GM23338 (cell line): ENCODE measurements around the gene MATN1. TPM values are rescaled to one million over a fixed set of nuclear protein-coding genes. Genes with fewer than 3 reads are reported as not detected.

Experiments used
- ATAC-seq: fragments of 200-7000 bp; cut with Tn5 transposase; 3 replicates; pipeline ENCODE4 v1.9.1; 2020
- DNase-seq: peaks from one replicate; pipeline ENCODE4 v3.0.0-alpha.2; 2015; ENCODE audit warnings: low spot score
- H2AFZ ChIP-seq: fragments of 200-600 bp; sonication (generic); 2 replicates; pipeline ENCODE4 v1.8.0; 2016; ENCODE audit warnings: antibody characterized with exemption, mild to moderate bottlenecking, moderate library complexity
- H3F3A ChIP-seq: fragments of 200-600 bp; sonication (generic); replicated peaks from 2 replicates; pipeline ENCODE4 v1.8.0; 2017; ENCODE audit warnings: antibody characterized with exemption, mixed run types, low read depth
- H3K27ac ChIP-seq: fragments of 200-600 bp; sonication (generic); 2 replicates; pipeline ENCODE4 v1.6.1; 2016; ENCODE audit warnings: low read depth
- H3K27me3 ChIP-seq: fragments of 200-600 bp; sonication (generic); 2 replicates; pipeline ENCODE4 v1.8.0; 2016; ENCODE audit warnings: mild to moderate bottlenecking, mixed run types, moderate library complexity; ENCODE audit not compliant: insufficient read depth
- H3K36me3 ChIP-seq: fragments of 200-600 bp; sonication (generic); 2 replicates; pipeline ENCODE4 v1.8.0; 2016; ENCODE audit warnings: mild to moderate bottlenecking; ENCODE audit not compliant: insufficient read depth
- H3K4me1 ChIP-seq: fragments of 200-600 bp; sonication (generic); 2 replicates; pipeline ENCODE4 v1.8.0; 2016; ENCODE audit warnings: mild to moderate bottlenecking, moderate library complexity; ENCODE audit not compliant: insufficient read depth
- H3K4me2 ChIP-seq: fragments of 200-600 bp; sonication (generic); 2 replicates; pipeline ENCODE4 v1.7.1; 2017; ENCODE audit warnings: mixed run types
- H3K4me3 ChIP-seq: fragments of 200-600 bp; sonication (generic); 2 replicates; pipeline ENCODE4 v1.6.1; 2016; ENCODE audit warnings: mixed run types
- H3K79me2 ChIP-seq: fragments of 200-600 bp; sonication (generic); replicated peaks from 2 replicates; pipeline ENCODE4 v1.8.0; 2017; ENCODE audit warnings: mild to moderate bottlenecking; ENCODE audit not compliant: insufficient read depth
- H3K9me2 ChIP-seq: fragments of 200-600 bp; sonication (generic); 2 replicates; pipeline ENCODE4 v1.8.0; 2017; ENCODE audit not compliant: insufficient read depth
- H4K20me1 ChIP-seq: fragments of 200-600 bp; sonication (generic); replicated peaks from 2 replicates; pipeline ENCODE4 v1.8.0; 2017; ENCODE audit warnings: mild to moderate bottlenecking; ENCODE audit not compliant: insufficient read depth
- H3K27ac Mint-ChIP-seq: 2 replicates; pipeline ENCODE4 v1.8.0; 2020; ENCODE audit warnings: inconsistent platforms, mild to moderate bottlenecking, moderate library complexity, mixed read lengths
- H3K27me3 Mint-ChIP-seq: 3 replicates; pipeline ENCODE4 v1.8.0; 2022; ENCODE audit warnings: low read depth, mild to moderate bottlenecking, moderate library complexity, mixed read lengths, inconsistent platforms; ENCODE audit not compliant: insufficient read depth, poor library complexity
- H3K36me3 Mint-ChIP-seq: 3 replicates; pipeline ENCODE4 v1.8.0; 2021; ENCODE audit warnings: low read depth, mild to moderate bottlenecking, inconsistent platforms, moderate library complexity, mixed read lengths
- H3K4me1 Mint-ChIP-seq: 3 replicates; pipeline ENCODE4 v1.8.0; 2020; ENCODE audit warnings: mild to moderate bottlenecking, inconsistent platforms, mixed read lengths
- H3K4me3 Mint-ChIP-seq: 3 replicates; pipeline ENCODE4 v1.8.0; 2021; ENCODE audit warnings: moderate library complexity, mild to moderate bottlenecking, inconsistent platforms, mixed read lengths
- H3K9me3 Mint-ChIP-seq: 3 replicates; pipeline ENCODE4 v1.8.0; 2020; ENCODE audit warnings: moderate library complexity, mild to moderate bottlenecking, inconsistent platforms, mixed read lengths
- CREB1 ChIP-seq: fragments of 250-450 bp; sonication (Bioruptor Pico); IDR thresholded peaks from 2 replicates; pipeline ENCODE4 v1.5.0; 2020; ENCODE audit warnings: low read depth, mild to moderate bottlenecking, moderate library complexity
- ETS1 ChIP-seq: IDR thresholded peaks from 2 replicates; pipeline ENCODE4 v1.6.1; 2016; ENCODE audit warnings: antibody characterized with exemption
- EZH2 ChIP-seq: fragments of 200-600 bp; sonication (generic); IDR thresholded peaks from one replicate; pipeline ENCODE4 v1.8.0; 2017; ENCODE audit warnings: antibody characterized with exemption, mild to moderate bottlenecking, low read depth; ENCODE audit not compliant: unreplicated experiment
- EZH2phosphoT487 ChIP-seq: fragments of 200-600 bp; sonication (generic); IDR thresholded peaks from one replicate; pipeline ENCODE4 v1.8.1; 2018; ENCODE audit warnings: antibody characterized with exemption; ENCODE audit not compliant: unreplicated experiment
- JUNB ChIP-seq: IDR thresholded peaks from one replicate; pipeline ENCODE4 v1.6.1; 2016; ENCODE audit warnings: antibody characterized with exemption; ENCODE audit not compliant: unreplicated experiment
- NANOG ChIP-seq: IDR thresholded peaks from 2 replicates; pipeline ENCODE4 v1.6.1; 2016; ENCODE audit warnings: antibody characterized with exemption, borderline replicate concordance
- POLR2AphosphoS5 ChIP-seq: IDR thresholded peaks from 2 replicates; pipeline ENCODE4 v1.6.1; 2016; ENCODE audit warnings: antibody characterized with exemption, low read depth
- STAT1 ChIP-seq: IDR thresholded peaks from one replicate; pipeline ENCODE4 v1.6.1; 2016; ENCODE audit warnings: antibody characterized with exemption; ENCODE audit not compliant: unreplicated experiment
- ZNF114 ChIP-seq: fragments of 250-450 bp; sonication (Bioruptor Pico); IDR thresholded peaks from 2 replicates; pipeline ENCODE4 v1.5.0; 2020; ENCODE audit warnings: mild to moderate bottlenecking, moderate library complexity
- ZNF331 ChIP-seq: fragments of 250-450 bp; sonication (Bioruptor Pico); IDR thresholded peaks from 2 replicates; pipeline ENCODE4 v1.5.0; 2020; ENCODE audit warnings: low read depth, mild to moderate bottlenecking, moderate library complexity
- ZNF462 ChIP-seq: fragments of 250-450 bp; sonication (Bioruptor Pico); IDR thresholded peaks from 2 replicates; pipeline ENCODE4 v1.5.0; 2020; ENCODE audit warnings: mild to moderate bottlenecking, moderate library complexity
- polyA plus RNA-seq: library from polyadenylated mRNA; unstranded; fragments of >200 nt; fragmentation: Nextera tagmentation; extraction: Ambion mirVana; gene quantifications from 2 replicates; pipeline ENCODE4 v1.2.1, GENCODE V29; 2016
- total RNA-seq: library from RNA; depleted of rRNA; stranded (reverse); fragments of >200 nt; shearing (Covaris generic); gene quantifications from 2 replicates; pipeline ENCODE4 v1.2.3, GENCODE V29; 2014
- TF ChIP-seq, protein P1 (sequence below): IDR thresholded peaks from one replicate; pipeline ENCODE4 v1.6.1; 2018; ENCODE audit warnings: antibody characterized with exemption; ENCODE audit not compliant: unreplicated experiment
- TF ChIP-seq, protein P2 (sequence below), 2 experiments: fragments of 200-600 bp in 1 of 2; sonication (generic) in 1 of 2; conservative IDR thresholded peaks; 2 replicates each; pipeline versions ENCODE4 v1.5.1 to v1.6.1; 2016 to 2017; ENCODE audit warnings: antibody characterized with exemption in 2 of 2, low read depth in 2 of 2, mild to moderate bottlenecking in 2 of 2, moderate library complexity in 1 of 2

The MATN1 gene
- total and polyA plus RNA-seq, 2 experiments from 2014 or later: 0.08 to 0.31 TPM

- no peak overlapping the region for H3K27ac ChIP-seq
- ATAC-seq: no peak
- Mint-ChIP-seq H3K4me3 (no peak overlapping the region), H3K27ac (no peak overlapping the region), H3K9me3 (no peaks in the 10 kb centered on the region), H3K36me3 (no peaks in the 10 kb centered on the region), H3K4me1 (no peaks in the 10 kb centered on the region), H3K27me3 (peaks cover 1% of the 10 kb centered on the region)
- peaks cover 3% of the 10 kb centered on the region; the same call in 1 of the 2 replicates for H3K4me1 ChIP-seq
- H3K79me2 ChIP-seq: no peaks in the 10 kb centered on the region
- no peaks in the 10 kb centered on the region for H3F3A ChIP-seq
- TF ChIP-seq ETS1 (no peak), EZH2 (no peak), EZH2phosphoT487 (no peak), ZNF331 (CRISPR knock-in tag) (no peak), POLR2AphosphoS5 (no peak), JUNB (no peak), ZNF114 (no peak), NANOG (no peak), CREB1 (CRISPR knock-in tag) (no peak), ZNF462 (CRISPR knock-in tag) (no peak), STAT1 (no peak)
- TF ChIP-seq, protein P1, sequence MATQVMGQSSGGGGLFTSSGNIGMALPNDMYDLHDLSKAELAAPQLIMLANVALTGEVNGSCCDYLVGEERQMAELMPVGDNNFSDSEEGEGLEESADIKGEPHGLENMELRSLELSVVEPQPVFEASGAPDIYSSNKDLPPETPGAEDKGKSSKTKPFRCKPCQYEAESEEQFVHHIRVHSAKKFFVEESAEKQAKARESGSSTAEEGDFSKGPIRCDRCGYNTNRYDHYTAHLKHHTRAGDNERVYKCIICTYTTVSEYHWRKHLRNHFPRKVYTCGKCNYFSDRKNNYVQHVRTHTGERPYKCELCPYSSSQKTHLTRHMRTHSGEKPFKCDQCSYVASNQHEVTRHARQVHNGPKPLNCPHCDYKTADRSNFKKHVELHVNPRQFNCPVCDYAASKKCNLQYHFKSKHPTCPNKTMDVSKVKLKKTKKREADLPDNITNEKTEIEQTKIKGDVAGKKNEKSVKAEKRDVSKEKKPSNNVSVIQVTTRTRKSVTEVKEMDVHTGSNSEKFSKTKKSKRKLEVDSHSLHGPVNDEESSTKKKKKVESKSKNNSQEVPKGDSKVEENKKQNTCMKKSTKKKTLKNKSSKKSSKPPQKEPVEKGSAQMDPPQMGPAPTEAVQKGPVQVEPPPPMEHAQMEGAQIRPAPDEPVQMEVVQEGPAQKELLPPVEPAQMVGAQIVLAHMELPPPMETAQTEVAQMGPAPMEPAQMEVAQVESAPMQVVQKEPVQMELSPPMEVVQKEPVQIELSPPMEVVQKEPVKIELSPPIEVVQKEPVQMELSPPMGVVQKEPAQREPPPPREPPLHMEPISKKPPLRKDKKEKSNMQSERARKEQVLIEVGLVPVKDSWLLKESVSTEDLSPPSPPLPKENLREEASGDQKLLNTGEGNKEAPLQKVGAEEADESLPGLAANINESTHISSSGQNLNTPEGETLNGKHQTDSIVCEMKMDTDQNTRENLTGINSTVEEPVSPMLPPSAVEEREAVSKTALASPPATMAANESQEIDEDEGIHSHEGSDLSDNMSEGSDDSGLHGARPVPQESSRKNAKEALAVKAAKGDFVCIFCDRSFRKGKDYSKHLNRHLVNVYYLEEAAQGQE: no peak
- TF ChIP-seq, protein P2, sequence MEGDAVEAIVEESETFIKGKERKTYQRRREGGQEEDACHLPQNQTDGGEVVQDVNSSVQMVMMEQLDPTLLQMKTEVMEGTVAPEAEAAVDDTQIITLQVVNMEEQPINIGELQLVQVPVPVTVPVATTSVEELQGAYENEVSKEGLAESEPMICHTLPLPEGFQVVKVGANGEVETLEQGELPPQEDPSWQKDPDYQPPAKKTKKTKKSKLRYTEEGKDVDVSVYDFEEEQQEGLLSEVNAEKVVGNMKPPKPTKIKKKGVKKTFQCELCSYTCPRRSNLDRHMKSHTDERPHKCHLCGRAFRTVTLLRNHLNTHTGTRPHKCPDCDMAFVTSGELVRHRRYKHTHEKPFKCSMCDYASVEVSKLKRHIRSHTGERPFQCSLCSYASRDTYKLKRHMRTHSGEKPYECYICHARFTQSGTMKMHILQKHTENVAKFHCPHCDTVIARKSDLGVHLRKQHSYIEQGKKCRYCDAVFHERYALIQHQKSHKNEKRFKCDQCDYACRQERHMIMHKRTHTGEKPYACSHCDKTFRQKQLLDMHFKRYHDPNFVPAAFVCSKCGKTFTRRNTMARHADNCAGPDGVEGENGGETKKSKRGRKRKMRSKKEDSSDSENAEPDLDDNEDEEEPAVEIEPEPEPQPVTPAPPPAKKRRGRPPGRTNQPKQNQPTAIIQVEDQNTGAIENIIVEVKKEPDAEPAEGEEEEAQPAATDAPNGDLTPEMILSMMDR (conservative IDR thresholded peaks at IDR 0.05; ENCODE audit: low read depth in 2 of 2): no peak
- no peaks in the 10 kb centered on the region for H3K27me3 ChIP-seq
- no peak overlapping the region for H2AFZ ChIP-seq
- no peak for DNase-seq
- H4K20me1 ChIP-seq: no peaks in the 10 kb centered on the region
- peaks cover 9% of the 10 kb centered on the region; the same call in 1 of the 2 replicates for H3K9me2 ChIP-seq
- H3K4me3 ChIP-seq: no peak overlapping the region
- no peak overlapping the region for H3K4me2 ChIP-seq
- no peaks in the 10 kb centered on the region for H3K36me3 ChIP-seq
Observed at GRCh38 chr1:30705698-30706097, 17.7 kb downstream of the MATN1 start.
